SKM-1 treated with dmso at 0.1 percent for 144 hours (cell line): ENCODE results near the gene RYR2.

ENCODE experiments used
- DNase-seq: peaks from one replicate; lab custom pipeline; 2025; ENCODE audit not compliant: unreplicated experiment; lab: John Stamatoyannopoulos, UW

Gene RYR2

DNA sequence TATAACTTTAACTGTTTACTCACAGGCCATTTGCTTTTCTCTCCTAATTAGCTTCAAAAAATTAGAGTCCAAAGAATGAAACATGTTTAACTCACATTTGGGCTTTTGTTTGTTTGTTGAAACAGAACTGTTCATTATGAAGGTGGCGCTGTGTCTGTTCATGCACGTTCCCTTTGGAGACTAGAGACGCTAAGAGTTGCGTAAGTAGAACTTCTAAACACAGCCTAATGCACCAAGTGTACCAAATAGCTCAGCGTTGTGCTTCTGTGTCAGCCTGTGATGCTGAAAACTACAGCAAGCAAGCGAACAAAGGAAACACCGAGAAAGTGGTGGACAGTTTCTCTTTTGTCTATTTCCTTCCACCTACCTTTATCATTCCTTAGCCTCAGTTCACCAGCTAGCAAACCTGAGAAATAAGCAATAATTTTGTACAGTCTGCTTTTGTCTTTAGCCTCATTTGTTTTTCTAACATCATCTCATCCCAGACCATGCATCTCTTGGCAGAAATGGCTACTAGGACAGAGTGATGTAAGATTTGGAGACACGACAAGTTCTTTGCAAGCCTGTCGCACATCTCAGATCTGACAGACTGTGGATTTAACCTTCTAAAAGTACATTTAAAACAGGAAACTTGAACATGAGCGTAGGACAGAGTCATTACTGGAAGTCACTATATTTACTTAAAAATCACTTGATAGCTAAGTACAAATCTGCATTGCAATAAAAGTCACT is 375.1 kb downstream of the RYR2 start:
- DNase-seq, result no peak

DNA sequence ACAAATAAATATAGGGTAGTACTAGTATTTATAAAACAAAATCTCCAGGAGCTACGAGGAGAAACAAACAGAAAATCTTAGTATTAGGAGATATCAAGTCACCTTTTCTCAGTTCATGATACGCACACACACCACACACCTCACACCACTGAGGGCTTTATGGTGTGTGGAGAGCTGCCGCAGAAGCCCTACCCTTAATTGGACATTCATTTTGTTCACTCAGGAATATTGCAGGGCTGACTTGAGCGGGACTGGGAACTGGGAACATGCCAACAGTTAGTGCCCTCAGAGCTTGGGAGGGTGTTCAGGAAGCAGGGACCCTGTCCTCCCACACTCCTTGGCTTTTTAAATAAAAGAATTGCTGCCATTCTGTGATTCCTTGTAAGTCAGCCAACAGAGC is 386.8 kb downstream of the RYR2 start:
- DNase-seq, result no peak

DNA sequence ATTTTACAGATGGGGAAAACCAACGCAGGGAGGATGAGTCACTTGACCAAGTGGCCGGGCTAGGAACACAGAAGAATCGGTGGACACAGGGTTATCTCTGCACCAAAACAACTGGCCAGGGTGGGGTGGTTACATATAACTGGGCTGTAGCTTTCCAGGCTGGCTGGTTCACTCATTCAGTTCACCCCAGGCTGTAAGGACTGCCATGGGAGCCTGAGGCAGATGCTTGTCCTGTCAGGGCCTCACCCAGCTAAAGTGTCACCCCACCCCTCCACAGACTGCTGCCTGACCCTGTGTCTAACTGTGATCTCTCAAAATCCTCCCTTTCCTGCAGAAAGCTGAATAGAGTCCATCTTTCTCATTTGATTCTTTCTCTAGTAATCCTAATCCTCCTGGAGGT is 387.3 kb downstream of the RYR2 start:
- no peak for DNase-seq

DNA sequence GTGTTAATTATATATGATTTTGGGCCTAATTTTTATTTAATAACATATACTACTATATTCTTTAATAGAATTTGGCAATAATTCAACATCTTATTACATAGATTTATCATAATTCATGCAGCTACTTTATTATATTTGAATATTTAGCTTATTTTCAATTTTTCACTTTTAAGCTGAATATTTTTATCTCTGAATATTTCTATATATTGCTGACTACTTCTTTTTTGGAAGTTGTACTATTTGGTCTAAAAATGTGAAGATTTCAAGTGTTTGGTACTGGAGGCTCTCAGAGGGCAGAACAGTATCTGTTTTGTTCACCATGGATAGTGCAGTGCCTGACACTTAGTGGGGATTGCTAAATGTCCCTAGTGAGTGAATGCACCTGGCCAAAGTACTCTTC is 389.5 kb downstream of the RYR2 start:
- DNase-seq, result no peak

DNA sequence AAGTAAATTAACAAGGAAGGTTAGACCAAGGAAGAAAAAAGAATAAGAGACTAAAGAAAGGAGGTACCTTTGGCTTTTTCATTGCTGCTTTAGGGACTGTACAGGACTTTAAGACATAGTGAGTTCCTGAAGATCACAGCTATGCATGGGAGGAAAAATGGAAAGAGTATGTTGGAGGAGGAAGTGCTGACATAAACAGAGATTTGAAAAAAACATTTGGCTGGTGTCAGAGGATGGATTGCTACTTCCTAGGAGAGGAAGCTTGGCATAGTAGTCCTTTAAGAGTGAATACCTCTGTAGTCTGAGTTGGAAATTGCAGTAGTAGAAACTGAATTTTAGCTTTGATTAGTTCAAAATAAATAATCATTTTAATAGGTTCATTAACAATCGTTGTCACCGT is 398.4 kb downstream of the RYR2 start:
- DNase-seq, result no peak

DNA sequence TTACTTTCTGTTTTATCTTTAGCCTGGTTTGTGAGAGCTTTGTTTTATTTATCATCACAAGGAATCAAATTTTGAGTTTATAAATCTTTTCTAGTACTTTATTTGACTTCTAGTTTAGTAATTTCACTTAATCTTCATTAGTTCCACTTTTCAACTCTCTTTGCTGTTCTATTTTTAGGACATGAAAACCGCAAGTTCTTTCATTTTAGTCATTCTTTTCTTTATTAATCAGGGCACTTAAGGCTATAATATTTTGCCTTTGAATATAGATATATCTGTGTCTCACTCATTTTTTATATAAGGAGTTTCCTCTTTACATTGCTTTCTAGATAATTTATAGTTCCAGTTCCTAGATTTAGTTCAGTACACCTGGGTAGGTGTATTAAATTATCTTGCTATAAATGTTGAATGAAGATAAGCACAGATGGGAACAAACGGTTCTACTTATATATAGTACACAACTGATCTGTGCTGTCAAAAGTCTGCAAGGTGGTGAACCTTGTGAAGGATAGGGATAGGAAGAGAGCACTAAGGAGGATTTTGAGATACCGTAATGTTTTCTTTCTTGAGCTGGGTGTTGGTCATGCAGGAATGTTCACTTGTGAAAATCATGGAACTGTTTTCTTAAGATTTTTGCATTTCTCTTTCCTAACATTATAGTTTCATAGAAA is 402.3 kb downstream of the RYR2 start:
- no peak for DNase-seq

DNA sequence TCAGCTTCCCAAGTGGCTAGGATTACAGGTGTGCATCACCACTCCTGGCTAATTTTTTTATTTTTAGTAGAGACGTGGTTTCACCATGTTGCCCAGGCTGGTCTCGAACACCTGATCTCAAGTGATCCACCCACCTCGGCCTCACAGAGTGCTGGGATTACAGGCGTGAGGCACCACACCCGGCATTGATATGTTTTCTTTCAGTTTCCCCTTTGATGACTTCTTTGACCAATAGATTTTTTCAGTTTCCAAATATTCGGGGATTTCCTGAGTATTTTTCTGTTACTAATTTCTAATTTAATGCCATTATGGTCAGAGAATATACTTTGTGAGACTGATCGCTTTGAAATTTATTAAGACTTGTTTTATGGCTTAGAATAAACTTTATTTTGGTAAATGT is 406.1 kb downstream of the RYR2 start:
- DNase-seq, result no peak

DNA sequence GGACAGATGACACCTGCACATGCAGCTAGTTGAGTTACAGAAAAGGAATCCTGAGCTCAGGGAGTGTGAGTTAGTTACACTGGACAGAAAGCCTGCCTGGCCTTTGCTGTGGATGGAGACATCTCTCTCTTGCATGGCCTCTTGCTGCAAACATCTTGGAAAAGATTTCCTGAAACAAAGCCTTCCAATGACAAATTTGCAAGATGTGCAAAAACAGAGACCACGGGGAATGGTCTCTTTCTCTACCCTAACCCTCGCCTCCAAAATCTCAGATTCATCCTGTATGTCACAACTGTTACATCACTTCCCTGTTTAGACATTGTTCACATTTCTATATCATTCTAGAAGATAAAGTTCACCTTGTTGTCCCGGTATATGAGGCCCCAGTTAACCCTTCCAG is 415.6 kb downstream of the RYR2 start:
- DNase-seq, result no peak

DNA sequence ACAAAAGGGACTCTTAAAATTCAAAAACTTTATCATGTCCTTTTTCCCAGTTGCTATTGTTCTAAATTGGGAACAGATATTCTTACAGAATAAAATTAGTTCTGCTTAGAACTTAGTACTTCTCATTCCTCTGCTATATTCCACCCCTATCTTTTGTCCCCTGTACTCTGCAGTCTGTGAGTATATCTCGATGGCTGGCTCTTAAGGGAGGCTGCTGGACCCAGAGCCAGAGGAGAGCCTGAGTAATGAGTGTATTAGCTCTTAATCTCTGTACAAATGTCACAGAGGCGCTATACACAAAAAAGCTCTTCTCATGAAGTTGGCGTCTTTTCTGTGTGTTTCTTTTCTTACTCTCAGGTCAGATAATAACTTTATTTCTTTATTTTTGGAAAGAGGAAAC is 425.3 kb downstream of the RYR2 start:
- DNase-seq, result no peak

DNA sequence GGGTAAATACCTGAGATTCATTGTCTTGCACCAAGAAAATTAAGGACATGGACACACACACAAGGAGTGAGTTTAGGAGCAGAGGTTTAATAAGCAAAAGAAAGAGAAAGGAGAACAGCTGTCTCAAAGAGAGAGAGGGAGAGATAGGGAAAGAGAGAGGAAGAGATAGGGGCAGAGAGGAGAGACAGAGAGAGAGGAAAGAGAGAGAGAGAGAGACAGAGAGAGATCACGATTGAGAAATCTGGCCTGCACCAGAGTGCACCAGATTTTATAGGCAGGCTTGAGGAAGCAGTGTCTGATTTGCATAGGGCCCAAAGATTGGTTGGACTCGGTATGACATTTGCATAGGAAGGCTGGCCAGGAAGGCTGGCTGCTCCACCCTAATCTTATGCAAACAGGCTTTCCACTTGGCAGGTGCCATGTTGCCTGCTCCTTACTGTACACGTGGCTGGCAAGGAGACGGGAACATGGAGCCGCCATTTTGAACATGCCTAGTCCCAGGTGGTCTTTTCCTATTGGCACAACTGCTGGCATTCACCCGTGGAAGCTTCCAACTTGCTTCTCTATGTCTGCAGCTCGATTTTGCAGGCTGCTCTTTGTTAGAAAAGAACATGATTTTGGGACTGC is 428.8 kb downstream of the RYR2 start:
- no peak for DNase-seq

DNA sequence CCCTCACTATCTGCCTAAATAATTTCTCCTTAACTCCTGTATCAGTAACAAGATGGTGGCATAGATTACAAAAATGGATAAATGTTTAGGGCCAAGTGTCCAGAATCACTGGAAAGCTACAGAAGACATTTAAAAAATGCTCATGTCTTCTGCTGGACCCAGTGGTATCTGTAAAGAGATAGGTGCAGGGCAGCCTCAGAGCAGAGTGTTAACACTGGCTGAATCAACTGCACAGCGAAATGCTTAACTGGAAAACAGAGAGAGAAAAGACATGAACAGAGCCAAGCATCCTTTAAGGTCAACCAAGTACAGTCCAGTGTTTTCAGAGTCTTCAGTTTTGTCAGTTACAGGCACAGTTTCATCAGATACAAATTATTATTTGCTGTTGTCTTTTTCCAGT is 429.4 kb downstream of the RYR2 start:
- no peak for DNase-seq

DNA sequence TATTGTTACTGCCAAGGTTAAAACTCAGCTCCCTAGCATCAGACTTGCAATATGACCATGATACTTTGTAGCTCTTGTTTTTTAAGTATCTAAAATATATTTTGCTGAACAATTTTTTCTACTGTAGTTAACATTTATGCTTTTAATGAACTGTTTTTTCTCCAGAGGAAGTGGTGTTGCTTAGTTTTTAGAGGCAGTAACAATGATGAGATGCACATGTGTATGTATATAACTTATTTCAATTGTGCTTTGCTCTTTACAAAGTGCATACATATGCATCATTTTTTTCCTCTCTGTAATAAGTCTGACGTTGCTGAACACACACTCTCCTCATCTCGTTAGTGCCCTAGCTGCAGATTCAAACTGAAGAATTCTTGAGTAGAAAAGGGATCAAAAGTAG is 430.0 kb downstream of the RYR2 start:
- no peak for DNase-seq

DNA sequence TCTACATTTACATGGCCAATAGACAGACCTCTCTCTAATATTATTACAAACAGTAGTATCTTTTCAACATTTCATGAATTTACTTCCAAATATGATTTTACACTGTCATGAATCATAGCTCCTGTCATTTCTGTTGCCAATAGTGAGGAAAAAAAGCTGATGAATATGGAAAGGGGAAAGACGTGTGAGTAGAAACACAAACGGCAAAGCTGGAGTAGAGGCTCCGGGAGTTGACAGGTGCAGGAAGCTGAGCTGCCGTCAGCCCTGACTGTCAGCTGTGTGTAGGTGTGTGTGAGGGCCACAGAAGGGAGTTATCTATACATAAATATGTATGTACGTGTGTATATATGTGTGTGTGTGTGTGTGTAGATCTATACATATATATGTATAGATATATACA is 431.9 kb downstream of the RYR2 start:
- DNase-seq, result no peak

DNA sequence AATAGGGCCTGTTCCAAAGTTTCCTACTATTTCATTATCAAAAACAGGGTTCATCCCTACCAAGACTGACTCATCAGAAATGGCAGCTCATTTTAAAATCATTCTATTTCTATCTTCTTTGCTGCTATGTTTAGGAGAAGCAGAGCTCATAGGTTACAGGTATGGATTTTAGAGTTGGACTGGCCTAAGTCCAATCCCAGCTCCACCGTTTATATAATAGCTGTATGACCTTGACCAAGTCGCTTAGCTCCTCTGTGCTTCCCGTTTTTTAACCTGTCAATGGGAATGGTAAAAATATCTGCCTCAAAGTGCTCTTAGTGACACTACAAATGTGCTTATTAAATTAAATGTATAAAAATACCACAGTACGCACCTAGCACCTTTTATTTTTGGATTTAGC is 436.1 kb downstream of the RYR2 start:
- DNase-seq, result no peak

DNA sequence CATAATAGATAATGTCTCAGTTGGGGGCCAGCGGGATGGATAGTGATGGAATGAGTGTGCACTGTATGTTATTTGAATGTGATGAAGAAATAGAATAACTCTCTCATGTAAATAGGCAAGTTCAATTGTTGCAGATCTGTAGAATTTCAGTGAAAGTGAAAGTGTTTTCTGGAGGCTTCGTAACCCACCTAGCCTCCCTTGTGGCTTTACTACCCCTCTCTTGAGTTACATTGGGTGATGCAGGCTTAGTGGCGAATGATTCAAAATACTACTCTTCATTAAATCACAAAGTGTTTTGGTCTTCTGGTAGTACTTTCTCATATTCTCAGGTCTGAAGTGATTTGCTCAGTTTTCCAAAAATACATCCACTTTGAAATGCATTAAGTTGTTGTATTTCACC is 436.9 kb downstream of the RYR2 start:
- DNase-seq, result no peak

DNA sequence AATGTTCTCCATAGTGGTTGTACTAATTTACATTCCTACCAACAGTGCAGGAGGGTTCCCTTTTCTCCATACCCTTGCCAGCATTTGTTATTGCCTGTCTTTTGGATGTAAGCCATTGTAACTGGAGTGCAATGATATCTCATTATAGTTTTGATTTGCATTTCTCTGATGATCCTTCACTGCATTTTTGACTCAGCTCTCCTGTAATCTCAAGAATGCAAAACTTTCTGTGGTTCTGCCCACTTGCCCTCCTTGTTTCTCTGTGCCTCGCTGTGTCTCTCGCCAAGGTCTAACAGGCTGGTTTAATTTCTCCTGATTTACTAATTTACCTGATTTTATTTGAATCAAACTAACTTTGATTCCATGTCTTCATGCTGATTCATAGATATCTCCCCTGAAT is 440.8 kb downstream of the RYR2 start:
- DNase-seq, result no peak

DNA sequence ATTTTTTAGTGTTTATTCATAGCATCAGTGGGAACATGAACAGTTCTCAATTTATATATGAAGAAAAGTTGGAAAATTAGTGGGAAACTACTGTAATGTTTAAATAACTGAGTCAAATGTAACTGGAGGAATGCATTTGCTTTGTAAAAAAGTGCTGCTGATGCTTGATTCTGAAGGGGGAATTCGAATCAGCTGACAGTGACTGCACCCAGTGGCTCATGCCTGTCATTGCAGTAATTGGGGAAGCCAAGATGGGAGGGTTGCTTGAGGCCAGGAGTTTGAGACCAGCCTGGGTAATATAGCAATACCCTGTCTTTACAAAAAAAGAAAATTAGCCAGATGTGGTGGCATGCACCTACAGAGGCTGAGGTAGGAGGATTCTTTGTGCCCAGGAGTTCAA is 450.4 kb downstream of the RYR2 start:
- peak; percentile 7 for DNase-seq

DNA sequence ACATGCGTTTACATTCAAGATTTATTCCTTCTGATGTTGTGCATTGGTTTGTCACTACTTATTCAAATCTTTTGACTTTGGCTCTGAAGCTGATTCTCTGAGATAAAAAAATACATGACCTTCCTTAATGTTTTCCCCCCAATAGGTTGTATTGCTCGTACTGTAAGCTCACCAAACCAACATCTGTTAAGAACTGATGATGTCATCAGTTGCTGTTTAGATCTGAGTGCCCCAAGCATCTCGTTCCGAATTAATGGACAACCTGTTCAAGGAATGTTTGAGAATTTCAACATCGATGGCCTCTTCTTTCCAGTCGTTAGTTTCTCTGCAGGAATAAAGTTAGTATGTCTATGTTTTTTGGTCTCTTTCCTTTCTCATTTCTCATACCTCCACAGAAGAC is 458.6 kb downstream of the RYR2 start:
- no peak for DNase-seq

DNA sequence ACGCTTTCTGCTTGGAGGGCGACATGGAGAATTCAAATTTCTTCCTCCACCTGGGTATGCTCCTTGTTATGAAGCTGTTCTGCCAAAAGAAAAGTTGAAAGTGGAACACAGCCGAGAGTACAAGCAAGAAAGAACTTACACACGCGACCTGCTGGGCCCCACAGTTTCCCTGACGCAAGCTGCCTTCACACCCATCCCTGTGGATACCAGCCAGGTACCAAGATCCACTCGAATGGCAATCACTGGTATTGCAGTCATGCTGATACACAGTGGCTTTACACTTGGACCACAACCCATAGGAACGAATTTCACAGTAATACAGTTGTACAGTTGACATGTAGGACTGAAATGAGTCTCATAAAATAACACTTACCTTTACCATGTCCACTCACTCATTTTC is 461.3 kb downstream of the RYR2 start:
- DNase-seq, result no peak

DNA sequence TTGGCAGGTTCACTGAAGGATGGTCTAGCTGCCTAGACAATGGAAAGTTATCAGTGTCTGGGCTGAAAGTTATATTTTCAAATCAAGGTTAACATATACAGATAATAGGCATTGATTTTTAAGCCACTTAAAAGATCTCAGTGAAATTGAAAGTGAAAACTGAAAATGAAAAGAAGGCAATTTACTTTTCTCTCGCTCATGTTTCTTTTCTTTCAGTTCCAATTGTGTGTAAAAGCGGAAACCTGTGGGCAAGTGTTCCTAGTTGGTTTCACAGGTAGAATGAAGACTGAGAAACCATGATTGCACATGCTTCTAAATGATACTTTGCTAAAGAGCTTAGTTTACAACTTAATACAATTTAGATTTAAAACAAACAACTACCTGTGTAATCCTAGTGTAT is 465.0 kb downstream of the RYR2 start:
- DNase-seq, result no peak

DNA sequence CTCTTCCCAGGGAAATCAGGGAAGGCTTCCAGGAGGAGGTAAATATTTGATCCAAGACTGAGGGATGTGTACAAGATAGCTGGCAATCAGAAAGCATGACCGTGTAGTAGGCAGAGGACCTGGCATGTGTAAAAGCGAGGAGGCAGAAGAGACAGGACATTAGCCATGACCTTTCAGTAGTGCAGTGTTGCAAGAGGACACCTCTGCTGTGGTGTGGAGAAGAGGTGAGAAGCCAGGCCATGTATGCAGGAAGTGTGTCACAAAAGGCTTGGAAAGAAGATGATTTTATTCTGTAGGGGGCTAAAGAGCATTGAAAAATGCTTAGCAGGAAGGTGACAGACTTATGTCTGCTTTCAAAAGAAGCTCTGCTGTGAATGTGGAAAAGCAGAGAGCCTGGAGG is 467.8 kb downstream of the RYR2 start:
- DNase-seq, result no peak

DNA sequence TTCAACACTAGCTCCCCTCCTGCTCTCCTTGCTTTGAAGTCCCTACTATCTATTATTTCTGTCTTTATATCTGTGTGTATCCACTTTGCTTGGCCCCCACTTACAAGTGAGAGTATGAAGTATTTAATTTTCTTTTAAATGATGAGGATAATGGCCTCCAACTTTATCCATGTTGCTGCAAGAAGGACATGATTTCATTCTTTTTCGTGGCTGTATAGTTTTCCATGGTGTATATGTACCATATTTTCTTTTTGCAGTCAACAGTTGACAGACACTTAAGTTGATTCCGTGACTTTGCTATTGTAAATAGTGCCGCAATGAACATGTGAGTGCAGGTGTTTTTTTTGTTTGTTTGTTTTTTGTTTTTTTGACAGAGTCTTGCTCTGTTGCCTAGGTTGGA is 483.1 kb downstream of the RYR2 start:
- no peak for DNase-seq

DNA sequence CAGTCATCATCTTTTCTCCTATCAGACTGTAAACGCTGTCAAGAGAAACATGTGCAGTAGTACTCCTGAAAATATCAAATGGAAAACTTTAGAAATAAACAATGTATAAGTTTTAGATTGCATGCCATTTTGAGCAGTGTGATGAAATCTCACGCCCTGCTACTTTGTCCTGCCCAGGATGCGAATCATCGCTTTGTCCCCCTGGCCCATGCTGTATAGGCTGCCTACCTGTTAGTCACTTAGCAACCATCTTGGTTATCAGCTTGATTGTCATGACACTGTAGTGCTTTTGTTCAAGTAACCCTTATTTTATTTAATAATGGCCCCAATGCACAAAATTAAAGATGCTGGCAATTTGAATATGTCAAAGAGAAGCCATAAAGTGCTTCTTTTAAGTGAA is 485.8 kb downstream of the RYR2 start:
- no peak for DNase-seq
